Measurements from ENCODE around the gene FTO.
A peak's percentile ranks its signal among the peaks of the same experiment; 100 is the strongest.

The FTO gene

DNA sequence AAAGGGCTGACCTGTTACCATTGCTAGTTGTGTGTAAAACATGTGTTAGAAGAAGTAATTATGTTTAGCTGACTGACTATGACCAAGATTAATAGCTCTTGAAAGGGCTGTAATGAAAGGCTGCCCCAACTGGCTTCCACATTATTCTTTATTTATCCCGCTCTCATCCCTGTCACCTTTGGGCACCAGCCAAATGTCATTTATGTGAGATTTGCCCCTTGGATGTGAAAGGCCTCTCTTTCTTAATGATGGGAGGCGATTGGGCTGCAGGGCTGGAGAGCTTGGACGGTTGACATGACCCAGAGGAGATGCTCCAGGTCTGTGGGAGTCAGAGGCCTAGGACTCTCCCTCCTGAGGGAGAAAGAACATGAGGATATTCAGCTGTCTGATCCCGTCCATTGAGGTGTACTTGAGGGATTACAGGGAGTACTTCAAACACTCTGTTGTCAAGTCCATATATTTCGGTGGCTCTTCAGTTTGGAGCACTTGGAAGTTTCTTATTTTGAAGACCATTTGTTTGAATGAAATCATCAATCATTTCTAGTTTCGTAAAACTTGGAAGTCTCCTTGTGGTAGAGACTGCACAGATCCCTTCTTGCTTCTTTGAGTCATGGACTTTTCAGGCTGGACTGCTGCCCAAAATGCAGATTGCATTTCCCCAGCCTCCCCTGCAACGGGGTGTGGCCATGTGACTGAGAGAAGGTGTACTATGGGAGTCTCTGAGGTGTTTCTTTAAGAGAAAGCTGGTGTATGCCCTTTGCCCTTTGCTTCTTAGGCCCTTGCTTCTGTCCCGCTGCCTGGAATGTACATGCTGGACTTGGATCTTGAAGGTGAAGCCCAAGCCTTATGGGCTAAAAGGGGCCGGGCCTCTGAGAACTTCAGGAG lies 51.3 kb downstream of the FTO start:
- no peak for DNase-seq (ENCODE audit: low read depth)

DNA sequence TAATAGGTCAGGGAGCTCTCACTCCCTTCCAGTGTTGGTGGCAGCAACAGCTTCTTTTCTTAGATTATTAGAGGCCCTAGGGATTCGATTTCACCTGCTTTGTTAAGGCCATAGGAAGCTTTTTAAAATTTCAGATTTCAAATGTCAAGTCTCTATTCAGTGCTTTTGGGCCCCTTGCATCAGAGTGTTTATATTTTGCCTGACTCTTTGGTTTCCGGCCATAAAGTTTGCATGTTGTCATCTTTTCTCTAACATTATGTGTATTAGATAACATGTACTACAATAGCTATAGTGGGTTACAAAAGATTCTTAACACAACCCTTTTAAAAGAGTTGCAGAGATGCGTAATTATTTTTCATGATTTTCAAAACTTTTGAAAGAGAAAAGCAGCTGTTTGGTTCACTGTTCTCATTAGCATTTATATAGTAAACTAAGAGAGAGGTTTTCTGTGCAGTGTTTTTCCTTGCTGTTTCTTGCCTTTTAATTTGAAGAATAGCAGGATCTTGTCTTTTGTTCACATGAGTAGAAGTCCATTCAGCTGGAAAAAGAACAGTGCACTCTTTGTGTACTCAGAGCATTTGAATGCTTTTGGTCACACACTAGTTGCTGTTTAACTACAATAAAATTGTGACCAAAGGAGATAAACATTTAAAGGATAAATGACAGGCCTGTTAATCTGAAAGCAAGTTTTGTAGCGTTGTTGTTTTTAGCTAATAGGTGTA lies 52.5 kb downstream of the FTO start:
- no peak for DNase-seq (ENCODE audit: low read depth)

GRCh38 chr16:53757971-53758609 lies 54.1 kb downstream of the FTO start:
- DNase-seq (ENCODE audit: low read depth): no peak

GRCh38 chr16:53761962-53762703 lies 58.2 kb downstream of the FTO start:
- no peak for DNase-seq (ENCODE audit: low read depth)

DNA sequence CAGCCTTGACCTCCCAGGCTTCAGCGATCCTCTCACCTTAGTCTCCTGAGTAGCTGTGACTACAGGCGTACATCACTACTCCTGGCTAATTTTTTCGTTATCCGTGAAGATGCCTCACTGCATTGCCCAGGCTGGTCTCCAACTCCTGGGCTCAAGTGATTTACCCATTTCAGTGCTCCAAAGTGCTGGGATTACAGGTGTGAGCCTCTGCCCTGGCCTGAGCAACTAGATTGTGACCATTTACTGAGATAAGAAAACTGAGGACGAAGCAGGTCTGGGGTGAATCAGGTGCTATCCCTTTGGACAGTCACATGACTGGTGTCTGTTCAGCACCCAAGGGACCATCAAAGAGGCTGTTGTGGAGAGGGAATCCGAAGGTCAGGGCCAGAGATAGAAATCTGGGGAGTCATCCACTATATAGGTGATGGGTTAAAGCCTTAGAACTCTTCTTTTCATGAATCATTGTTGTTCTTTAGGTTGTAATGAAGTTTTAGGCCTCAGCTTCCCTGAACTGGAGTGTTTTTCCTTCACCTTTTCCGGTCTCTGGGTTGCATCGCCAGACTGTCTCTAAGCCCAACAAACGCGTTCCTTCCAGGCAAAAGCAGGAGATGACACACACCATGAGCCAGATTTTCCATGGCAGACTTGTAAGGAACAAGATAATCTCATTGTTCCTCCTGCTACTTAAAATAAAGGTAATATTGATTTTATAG lies 62.5 kb downstream of the FTO start:
- DNase-seq (ENCODE audit: low read depth): no peak

- no peak for DNase-seq (ENCODE audit: low read depth)
Observed at GRCh38 chr16:53768167-53768566, 64.2 kb downstream of the FTO start.

DNA sequence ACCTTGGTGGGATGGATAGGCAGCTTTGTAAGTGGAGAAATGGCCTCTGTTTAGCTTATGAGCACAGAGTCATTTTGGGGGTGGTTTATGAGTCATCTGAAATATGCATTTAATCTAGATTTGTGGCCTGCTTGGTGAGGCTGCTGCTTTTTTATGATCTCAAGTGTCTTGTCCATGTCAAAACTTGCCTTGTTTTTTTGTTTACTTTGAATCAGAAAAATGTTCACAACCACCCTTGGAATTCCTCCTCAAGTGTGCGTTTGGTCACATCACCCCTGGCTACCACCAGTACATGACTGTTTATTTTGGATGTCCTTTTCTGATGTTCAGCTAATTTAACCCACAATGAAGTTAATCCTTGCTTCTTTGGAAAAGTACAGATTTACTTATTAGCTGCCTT lies 64.6 kb downstream of the FTO start:
- DNase-seq (ENCODE audit: low read depth): peak; percentile 94

DNA sequence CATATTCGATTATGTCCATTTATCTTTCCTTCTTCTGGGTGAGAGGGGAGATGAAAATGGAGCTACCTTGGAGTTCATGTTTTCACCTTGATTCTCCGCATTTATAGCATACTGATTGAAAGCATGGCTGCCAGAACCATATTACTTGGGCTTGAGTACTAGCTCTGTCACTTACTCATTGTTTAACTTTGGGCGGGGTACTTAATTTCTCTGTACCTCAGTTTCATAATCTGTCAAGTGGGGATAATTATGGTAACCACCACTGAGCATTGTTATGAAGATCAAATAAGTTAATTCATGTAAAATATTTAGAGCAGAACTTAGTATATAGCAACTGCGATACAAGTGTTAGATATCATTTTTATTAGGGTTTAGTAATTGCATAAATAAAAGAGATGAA lies 65.2 kb downstream of the FTO start:
- DNase-seq (ENCODE audit: low read depth): no peak

DNA sequence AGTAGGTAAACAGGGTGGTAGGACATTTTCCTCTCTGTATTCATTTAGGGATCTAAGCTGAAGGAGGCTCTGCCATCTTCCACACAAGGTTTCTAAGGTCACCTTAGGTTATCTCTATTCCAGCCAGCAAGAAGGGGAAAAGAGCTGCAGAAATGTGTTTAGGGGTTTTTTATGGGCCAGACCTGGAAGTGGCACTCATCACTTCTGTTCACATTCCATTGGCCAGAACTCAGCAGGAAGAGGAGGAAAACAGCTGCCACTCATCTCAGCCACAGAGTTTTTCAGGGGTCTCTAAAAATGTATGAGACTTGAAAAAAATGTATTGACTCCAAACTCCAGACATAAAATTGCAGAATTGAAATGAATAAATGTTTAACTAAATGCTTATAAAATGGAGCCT lies 65.8 kb downstream of the FTO start:
- DNase-seq (ENCODE audit: low read depth): no peak

DNA sequence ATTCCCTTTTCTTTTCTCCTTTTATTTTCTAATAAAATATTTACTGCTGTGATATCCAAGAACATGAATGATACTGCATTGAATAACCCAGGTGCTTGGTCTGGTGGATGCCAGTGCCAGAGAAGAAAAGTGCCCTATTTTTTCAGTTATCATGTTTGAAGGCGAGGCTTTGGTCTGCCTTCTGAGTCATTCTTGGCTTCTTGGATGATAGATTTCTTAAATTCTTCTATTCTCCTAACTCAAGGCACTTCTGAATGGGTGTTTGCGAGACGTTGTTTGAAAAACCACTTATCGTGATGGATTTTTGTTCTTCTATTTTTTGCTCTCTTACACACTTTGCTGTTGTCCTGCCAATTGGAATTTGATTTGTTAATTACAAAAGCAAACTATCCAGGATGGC lies 66.7 kb downstream of the FTO start:
- no peak for DNase-seq (ENCODE audit: low read depth)

GRCh38 chr16:53771655-53772497 lies 67.9 kb downstream of the FTO start:
- no peak for DNase-seq (ENCODE audit: low read depth)

GRCh38 chr16:53773150-53773846 lies 69.3 kb downstream of the FTO start:
- peak; percentile 42 for DNase-seq (ENCODE audit: low read depth)

DNA sequence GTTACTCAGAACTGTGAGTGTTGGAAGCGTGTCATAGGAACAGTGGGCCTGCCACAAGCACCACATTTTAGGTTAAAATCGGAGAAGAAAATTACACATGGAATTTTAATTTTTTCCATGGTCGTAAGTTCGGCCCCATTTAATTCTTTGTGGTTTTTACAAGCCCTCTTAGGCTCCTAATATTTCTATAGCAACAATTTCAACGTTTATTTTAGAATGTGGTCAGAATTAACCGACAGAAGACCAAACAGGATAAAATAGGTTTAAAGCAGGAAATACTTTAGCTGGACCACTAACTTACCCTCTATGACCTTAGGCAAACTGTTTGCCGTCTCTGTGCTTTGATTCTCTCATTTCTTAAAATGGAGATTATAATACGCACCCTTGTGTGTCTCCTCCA lies 69.9 kb downstream of the FTO start:
- no peak for DNase-seq (ENCODE audit: low read depth)

DNA sequence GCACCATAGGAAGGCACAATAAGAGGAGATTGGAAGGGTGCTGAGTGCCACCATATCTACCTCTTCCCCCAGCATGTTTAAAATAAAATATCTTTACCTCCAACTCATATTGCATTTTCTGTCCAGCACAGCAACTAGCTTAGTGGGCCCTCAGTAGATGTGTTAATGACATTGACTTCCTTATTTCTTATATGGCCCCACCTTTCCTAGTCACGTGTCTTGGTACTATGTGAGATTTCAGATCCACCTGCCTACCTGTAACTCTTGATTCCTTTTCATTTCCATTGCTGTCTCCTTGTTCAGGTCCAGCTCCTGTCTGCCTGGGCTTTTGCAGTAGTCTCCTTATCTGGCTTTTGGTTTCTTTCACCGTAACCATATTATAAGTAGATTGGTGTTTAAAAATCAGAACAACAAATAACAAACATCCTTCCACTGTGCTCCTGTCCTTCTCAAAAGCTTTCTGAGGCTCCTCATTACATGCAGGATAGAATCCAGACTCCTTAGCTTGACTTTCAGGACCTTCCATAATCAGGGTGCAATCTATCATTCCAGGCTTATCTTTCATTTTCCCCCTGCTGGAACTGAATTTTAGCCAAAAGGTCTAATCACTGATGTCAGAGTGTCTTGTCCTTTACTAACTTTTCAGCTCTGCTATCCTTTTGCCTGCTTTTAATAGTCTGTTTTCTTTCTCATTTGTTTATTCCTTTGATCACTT lies 71.3 kb downstream of the FTO start:
- DNase-seq (ENCODE audit: low read depth): no peak

- peak; percentile 95 for DNase-seq (ENCODE audit: low read depth)
Observed at GRCh38 chr16:53775821-53776431, 72.0 kb downstream of the FTO start.

GRCh38 chr16:53779186-53779585 lies 75.2 kb downstream of the FTO start:
- no peak for DNase-seq (ENCODE audit: low read depth)

DNA sequence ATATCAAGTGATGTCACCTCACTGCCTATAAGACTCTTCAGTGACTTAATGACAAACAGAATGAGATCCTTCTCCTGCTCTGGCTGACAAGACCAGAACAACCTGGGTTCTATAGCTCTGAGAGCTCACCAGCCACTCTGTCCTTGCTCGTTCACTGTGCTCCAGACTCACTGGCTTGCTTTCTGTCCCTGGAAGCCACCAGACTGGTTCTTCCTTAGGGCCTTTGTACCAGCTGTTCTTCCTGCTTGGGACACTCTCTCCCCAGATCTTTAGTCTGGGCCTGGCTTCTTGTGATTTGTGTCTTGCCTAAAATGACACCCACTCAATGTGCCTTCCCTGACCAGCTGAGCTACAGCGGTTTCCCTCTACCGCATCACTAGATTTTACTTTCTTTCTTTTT lies 76.1 kb downstream of the FTO start:
- DNase-seq (ENCODE audit: low read depth): no peak

DNA sequence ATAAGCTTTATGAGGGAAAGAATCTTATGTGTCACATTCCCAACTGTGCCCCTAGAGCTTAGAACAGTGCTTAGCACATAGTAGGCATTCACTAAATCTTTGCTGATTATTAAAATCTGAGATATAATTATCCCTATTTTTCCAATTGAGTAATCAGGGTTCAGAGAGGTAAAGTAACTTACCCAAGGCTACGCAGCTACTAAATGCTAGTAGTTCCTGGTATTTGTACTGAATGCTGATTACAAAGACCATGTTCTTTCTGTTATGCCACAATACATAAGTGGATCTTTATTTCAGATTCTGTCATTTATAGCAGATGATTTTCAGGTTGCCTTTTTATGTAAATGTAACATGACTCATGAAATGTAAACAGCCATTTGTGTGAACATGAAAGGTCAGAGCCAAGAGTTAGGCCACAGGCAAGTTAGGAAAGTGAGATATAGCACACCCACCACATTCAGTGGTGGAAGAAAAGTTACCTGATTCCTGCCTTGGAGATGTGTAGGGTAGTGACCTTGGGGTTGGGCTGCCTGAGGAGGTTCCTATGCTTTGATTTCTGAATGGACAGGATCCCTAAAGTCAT lies 77.2 kb downstream of the FTO start:
- no peak for DNase-seq (ENCODE audit: low read depth)

- DNase-seq (ENCODE audit: low read depth): no peak
Observed at GRCh38 chr16:53782148-53782547, 78.2 kb downstream of the FTO start.

Data from GM04503 (cell line).